Astrocyte of the spinal cord (primary cell): ENCODE measurements around the gene PPM1H.

Experiments
- DNase-seq: peaks from one replicate; pipeline ENCODE4 v3.0.0; 2011; ENCODE audit warnings: low read depth, low spot score
- H3K4me3 ChIP-seq: 2 replicates; pipeline ENCODE4 v1.5.1; 2011; ENCODE audit warnings: low read depth, mild to moderate bottlenecking, low read length, moderate library complexity
- CTCF ChIP-seq: IDR thresholded peaks from 2 replicates; pipeline ENCODE4 v1.5.1; 2012; ENCODE audit warnings: low read depth, mild to moderate bottlenecking, low read length, inconsistent platforms
- in situ Hi-C: cut with HindIII; loops from 2 replicates; pipeline ENCODE4 v1.10.0; 2017; ENCODE audit warnings: low sequenced_read_pairs

Gene PPM1H

GRCh38 chr12:62767496-62767895, 167.5 kb downstream of the PPM1H start:
- peak; percentile 51 for DNase-seq
- in situ Hi-C loops = no loop called here
- no peak overlapping the region for H3K4me3 ChIP-seq
- no peak for TF ChIP-seq CTCF

- TF ChIP-seq CTCF = no peak
- DNase-seq = no peak
- in situ Hi-C loops = no loop called here
- H3K4me3 ChIP-seq = no peak overlapping the region
Observed at GRCh38 chr12:62766496-62766895, 168.5 kb downstream of the PPM1H start.

GRCh38 chr12:62763861-62764645, 170.9 kb downstream of the PPM1H start:
- TF ChIP-seq CTCF = no peak
- no peak for DNase-seq
- in situ Hi-C loops = no loop called here
- no peak overlapping the region for H3K4me3 ChIP-seq

- no peak for DNase-seq
- in situ Hi-C loops = no loop called here
- H3K4me3 ChIP-seq = no peak overlapping the region
- no peak for TF ChIP-seq CTCF
Observed at GRCh38 chr12:62763312-62763711, 171.6 kb downstream of the PPM1H start.

GRCh38 chr12:62762645-62763044, 172.3 kb downstream of the PPM1H start:
- no peak for TF ChIP-seq CTCF
- DNase-seq = no peak
- in situ Hi-C loops = no loop called here
- H3K4me3 ChIP-seq = no peak overlapping the region

- no peak overlapping the region for H3K4me3 ChIP-seq
- peak; percentile 33 for DNase-seq
- no peak for TF ChIP-seq CTCF
- in situ Hi-C loops = no loop called here
Observed at GRCh38 chr12:62761658-62762057, 173.3 kb downstream of the PPM1H start.
